ENCODE data around the gene FYN.

The FYN gene

GRCh38 chr6:111784433-111784832, 88.8 kb downstream of the FYN start:
- no peak for DNase-seq

GRCh38 chr6:111782887-111783466, 90.3 kb downstream of the FYN start:
- DNase-seq = no peak

DNA sequence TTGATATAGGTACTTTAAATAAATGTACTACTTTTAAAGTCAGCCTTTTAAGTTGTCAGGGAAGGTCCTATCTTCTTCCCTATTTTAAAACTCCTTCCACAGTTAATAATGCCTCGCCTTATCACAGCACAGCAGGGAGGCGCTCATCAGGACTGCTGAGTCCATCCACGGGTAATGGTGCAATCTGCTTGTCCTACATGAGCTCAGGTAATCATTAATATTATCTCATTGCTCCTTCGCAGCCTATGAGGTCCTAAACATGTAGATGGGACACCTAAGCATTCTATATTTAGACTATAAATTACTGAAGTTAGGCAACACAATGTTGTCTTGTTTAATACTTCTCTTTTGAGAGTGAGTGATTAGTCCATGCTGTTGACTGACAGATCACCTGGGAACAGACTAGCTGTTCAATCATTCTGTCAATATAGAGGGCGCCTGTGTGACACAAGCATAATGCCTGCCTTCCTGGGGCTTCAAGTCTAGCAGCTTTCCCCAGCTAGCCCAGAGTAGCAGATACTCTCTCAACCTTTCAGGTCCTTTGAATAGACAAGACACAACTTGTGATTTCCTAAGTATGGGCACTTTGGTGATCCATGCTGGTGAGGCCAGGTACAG, 91.0 kb downstream of the FYN start:
- DNase-seq = no peak

DNA sequence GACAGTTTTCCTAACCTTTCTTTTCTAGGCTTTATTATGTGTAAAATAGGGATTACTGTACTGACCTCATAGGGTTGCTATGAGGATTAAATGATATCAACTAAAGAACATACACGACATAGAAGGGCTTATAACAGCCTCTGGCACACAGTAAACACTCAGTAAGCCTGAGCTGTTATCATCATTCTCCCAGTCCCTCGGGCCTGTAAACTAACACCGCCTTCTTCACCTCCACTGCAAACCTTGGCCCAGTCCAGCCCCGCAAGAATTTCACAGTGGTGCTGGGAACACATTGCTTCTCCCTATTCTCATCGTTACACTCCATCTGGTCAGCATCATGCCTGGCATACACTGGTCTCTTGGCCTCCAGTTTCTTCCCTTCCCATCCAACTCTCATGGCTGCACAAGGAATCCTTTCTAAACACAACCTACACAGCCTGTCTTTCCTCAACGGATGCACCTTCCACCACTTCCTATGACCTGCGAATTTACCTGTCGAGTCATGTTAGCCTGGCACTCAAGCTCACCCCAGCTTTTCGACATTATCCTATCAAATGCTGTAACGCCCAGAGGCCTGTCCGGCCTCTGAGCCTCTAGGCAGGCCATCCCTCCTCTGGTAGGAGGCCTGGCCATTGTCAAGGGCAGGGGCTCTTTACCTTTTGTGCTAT, 92.1 kb downstream of the FYN start:
- DNase-seq = no peak

DNA sequence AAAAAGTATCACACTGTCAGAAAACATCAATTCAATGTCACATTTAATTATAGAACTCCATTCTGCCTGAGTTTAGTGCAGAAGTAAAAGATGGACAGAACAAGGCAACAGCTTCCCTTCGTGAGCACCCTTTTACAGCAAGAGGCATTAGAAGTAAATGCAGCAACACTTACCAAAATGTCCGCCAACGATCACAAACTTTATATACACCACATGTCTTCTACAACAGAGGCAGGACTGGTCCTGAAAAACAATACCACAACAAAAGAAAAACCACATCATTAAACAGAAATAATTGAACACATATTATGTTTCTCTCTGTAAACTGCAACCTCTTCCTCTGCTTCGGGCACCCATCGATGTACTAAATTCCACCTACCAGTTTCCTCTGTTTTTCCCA, 92.9 kb downstream of the FYN start:
- no peak for DNase-seq

DNA sequence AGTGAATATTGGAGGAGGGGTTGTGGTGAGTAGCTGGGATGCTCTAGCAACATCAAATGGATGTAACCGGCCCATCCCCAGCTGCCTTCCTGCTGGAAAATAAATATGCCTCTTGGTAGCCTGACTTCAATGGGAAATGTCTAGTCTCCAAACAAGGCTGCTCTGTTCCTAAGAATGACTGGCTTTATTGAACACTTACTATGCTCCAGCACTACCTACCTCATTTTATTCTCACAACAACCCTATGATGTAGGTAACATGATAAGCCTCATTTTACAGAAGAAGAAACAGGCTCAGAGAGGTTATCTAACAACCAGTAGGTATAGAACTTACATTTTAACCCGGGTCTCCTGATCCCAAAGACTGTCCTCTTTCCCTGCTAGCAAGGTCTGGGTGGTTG, 93.6 kb downstream of the FYN start:
- DNase-seq = no peak

DNA sequence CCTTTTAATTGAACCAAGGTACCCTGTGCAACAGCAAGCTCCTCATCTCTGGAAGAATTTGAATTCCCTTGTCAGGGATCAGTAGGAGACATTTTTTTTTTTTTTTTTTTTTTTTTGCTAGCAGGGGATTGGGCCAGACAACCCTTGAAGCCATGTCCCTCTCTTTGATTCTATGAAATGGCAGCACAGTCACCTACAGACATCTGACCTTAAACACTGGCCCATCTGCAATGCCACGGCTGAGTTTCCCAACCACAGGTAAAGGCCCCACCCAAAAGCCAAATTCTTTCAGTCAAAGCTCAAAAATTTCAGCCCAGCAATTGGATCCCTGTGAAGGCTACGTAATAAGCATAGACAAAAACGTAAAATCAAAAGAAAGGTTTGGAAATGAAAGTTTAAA, 94.2 kb downstream of the FYN start:
- DNase-seq = no peak

GRCh38 chr6:111777357-111777756, 95.9 kb downstream of the FYN start:
- DNase-seq = no peak

GRCh38 chr6:111776236-111777221, 96.7 kb downstream of the FYN start:
- no peak for DNase-seq

- no peak for DNase-seq
Measured at GRCh38 chr6:111775145-111775922, 97.9 kb downstream of the FYN start.

- DNase-seq = no peak
Measured at GRCh38 chr6:111774346-111774703, 98.9 kb downstream of the FYN start.

DNA sequence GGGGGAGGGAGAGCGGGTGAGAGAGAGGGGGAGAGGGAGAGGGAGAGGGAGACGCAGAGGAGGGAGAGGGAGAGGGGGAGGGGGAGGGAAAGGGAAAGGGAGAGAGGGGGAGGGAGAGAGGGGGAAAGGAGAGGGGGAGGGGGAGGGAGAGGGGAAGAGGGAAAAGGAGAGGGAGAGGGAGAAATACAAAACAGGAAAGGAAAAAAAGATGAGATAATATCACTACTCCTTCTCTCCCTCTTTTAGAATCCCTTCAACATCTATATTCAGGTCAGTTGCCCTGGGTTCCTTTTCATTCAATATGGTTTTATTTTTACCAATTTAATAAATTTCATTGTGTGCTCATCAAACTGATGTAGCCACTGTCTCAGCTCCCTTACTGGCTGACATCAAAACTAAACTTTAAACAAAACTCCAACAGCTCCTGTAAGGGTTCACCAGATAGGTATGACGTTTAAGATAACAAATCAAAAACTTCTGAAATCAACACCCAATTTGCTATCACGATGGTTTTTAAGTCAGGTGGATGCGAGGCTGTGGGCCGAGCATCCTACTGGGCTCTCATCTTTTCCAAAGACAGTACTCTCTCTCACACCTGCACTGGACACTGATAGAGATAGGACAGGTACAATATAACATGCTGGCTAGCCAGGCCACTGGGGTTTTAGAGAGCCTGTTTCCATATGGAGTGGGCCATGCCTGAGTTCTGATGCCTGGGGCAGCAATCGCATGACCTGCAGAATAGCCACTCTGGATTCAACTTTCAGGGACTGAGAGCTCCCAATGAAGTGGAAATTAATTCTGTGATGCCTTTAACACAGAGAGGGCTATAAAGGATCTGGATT, 99.5 kb downstream of the FYN start:
- no peak for DNase-seq

DNA sequence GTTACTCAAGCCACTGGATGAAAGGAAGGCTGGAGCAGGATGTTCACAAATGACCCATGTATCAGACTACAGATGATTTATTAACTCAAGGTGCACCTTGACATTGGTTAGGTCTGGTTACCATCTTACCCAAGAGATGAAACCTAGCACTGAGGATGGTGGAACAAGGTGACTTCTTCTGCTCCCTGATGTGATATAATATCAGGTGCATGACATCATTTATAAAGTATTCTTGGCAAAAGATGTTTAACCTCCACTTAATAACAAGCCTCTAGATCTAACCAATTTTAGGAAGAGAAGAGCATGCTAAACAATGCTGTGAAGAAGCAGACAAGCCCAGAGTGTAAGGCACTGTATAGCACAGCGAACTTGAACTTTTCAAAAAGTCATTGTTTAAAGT, 100.9 kb downstream of the FYN start:
- DNase-seq = no peak

- no peak for DNase-seq
Measured at GRCh38 chr6:111771629-111772028, 101.6 kb downstream of the FYN start.

DNA sequence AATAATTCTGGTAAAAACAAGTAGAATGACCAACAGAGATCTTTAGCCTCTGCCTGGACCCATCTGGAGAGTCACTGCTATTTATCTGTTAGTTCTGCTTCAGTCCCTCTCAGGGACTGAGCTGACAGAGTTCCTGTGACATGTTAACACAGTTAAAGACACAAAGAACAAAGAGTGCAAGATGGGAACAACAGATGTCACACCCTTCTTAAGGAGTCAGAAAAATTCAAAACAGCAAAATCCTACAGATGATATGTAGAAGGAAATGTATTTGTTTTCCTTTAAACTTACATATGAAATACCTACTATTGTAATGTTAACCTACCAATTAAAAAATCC, 102.2 kb downstream of the FYN start:
- DNase-seq = no peak

- no peak for DNase-seq
Measured at GRCh38 chr6:111770263-111771093, 102.8 kb downstream of the FYN start.

DNA sequence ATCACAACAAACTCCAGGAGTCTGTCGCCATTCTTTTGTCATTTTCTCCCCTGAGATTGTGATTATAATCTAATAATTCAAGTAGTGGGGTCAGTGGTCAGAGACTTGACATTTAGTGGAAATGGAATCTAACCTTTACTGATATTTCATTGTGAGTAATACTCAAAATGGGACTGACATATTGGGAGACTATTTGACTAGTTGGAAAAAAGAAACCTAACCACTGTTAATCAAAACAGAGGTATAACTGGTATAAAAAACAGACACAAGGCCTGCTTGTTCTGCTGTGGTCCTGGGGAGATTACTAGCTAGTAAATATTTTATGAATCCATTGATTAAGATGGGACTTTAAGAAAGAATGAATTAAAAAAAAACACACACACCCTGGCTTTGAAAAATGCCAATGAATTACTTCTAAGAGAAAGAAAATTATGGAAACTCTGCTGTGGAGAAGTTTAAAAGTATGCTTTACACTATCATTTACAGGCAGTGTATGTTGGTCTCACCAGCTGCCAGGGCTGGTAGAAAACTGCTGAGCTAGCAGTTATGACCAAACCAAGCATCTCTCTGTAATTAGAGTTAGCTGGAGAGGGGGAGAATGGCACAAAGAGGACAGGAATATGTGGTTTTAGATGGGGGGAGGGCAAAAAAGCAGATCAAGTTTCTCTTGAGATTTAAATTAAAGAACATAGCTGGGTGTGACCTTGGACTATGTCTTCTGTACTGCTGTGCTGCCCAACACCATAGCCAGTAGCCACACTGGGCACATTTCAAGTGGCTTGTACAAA, 103.7 kb downstream of the FYN start:
- no peak for DNase-seq

GRCh38 chr6:111768431-111768770, 104.9 kb downstream of the FYN start:
- DNase-seq = no peak

GRCh38 chr6:111767752-111768430, 105.4 kb downstream of the FYN start:
- DNase-seq = no peak
